HG02571 (cell line): ENCODE data around the gene EXTL1.

Source experiments
- ATAC-seq: cut with Tn5 transposase; IDR thresholded peaks from one replicate; pipeline ENCODE4 v1.9.1; 2021; ENCODE audit warnings: mild to moderate bottlenecking, moderate library complexity; ENCODE audit not compliant: unreplicated experiment

EXTL1 gene

GRCh38 chr1:26069941-26070295 lies 48.3 kb downstream of the EXTL1 start:
- ATAC-seq = no peak

GRCh38 chr1:26070296-26070962 lies 48.9 kb downstream of the EXTL1 start:
- ATAC-seq = no peak

GRCh38 chr1:26070963-26071342 lies 49.4 kb downstream of the EXTL1 start:
- no peak for ATAC-seq

GRCh38 chr1:26072305-26072704 lies 50.7 kb downstream of the EXTL1 start:
- ATAC-seq = no peak

- ATAC-seq = no peak
These were observed 54.0 kb downstream of the EXTL1 start for GRCh38 chr1:26075421-26076144.

- no peak for ATAC-seq
These were observed 55.9 kb downstream of the EXTL1 start for GRCh38 chr1:26077524-26077923.

GRCh38 chr1:26078286-26079177 lies 57.0 kb downstream of the EXTL1 start:
- ATAC-seq = no peak

GRCh38 chr1:26079178-26079563 lies 57.6 kb downstream of the EXTL1 start:
- ATAC-seq = no peak

GRCh38 chr1:26079960-26080814 lies 58.6 kb downstream of the EXTL1 start:
- no peak for ATAC-seq

GRCh38 chr1:26081267-26082019 lies 59.9 kb downstream of the EXTL1 start:
- no peak for ATAC-seq

- no peak for ATAC-seq
These were observed 60.4 kb downstream of the EXTL1 start for GRCh38 chr1:26082020-26082350.

- ATAC-seq = no peak
These were observed 61.6 kb downstream of the EXTL1 start for GRCh38 chr1:26083208-26083607.

GRCh38 chr1:26084091-26084561 lies 62.6 kb downstream of the EXTL1 start:
- no peak for ATAC-seq

GRCh38 chr1:26084844-26085243 lies 63.3 kb downstream of the EXTL1 start:
- ATAC-seq = no peak
